Left lung (tissue), 10 donors: ENCODE data around the gene ST6GALNAC6. TPM values are rescaled to one million over a fixed set of nuclear protein-coding genes. Genes with fewer than 3 reads are reported as not detected.
A peak's percentile ranks its signal among the peaks of the same experiment; 100 is the strongest.

Source experiments
- ATAC-seq: fragments of 200-7000 bp; cut with Tn5 transposase; one replicate; pipeline ENCODE4 v1.9.1; 2020; ENCODE audit warnings: moderate library complexity
- DNase-seq, 4 donors: peaks; one replicate each; pipeline ENCODE4 v3.0.0-alpha.2; 2013 to 2020
- H3K27ac ChIP-seq, 2 donors: fragments of 200-600 bp; sonication (generic) in 1 of 2; one replicate each; pipeline versions ENCODE4 v1.5.0 to v1.8.0; 2020 to 2021
- H3K27me3 ChIP-seq, 2 donors: fragments of 200-600 bp; sonication (generic) in 1 of 2; one replicate each; pipeline versions ENCODE4 v1.5.0 to v1.8.0; 2020 to 2021
- H3K36me3 ChIP-seq, 2 donors: fragments of 200-600 bp; sonication (generic) in 1 of 2; one replicate each; pipeline versions ENCODE4 v1.5.0 to v1.8.0; 2020 to 2021
- H3K4me1 ChIP-seq, 2 donors: fragments of 200-600 bp; one replicate each; pipeline ENCODE4 v1.8.0; 2021
- H3K4me3 ChIP-seq, 2 donors: fragments of 200-600 bp; sonication (generic) in 1 of 2; one replicate each; pipeline versions ENCODE4 v1.5.0 to v1.8.0; 2020 to 2021; ENCODE audit warnings: mild to moderate bottlenecking in 1 of 2
- H3K9me3 ChIP-seq, 2 donors: fragments of 200-600 bp; sonication (generic) in 1 of 2; one replicate each; pipeline versions ENCODE4 v1.5.0 to v1.8.0; 2020 to 2021
- intact Hi-C, 2 donors: fragments of 100-400 bp; cut with DNase I; formaldehyde crosslinking; loops; one replicate each; pipeline versions ENCODE4 v1.11.2 to v1.14.2; 2022
- polyA plus RNA-seq, 6 donors: library from polyadenylated mRNA; unstranded; fragments of 120-200 nt; gene quantifications; one replicate each; pipeline ENCODE4 v1.2.1, GENCODE V29; 2013; ENCODE audit not compliant: insufficient read length in 6 of 6
- total RNA-seq, 2 donors: library from RNA; stranded (reverse); fragmentation: NEBNext Ultra II Directional; extraction: Animal tissue kit (Norgen Biotek cat#: 25700); gene quantifications; one replicate each; pipeline ENCODE4 v1.2.1, GENCODE V29; 2021
- TF ChIP-seq, protein P1 (sequence below), 2 donors: fragments of 200-600 bp; sonication (generic) in 1 of 2; IDR thresholded peaks; one replicate each; pipeline versions ENCODE4 v1.5.0 to v1.8.0; 2021; ENCODE audit warnings: antibody characterized with exemption in 2 of 2
- donor health status: DM: no; HTN: yes; CAD: no.
- donor health status: DM: no; HTN: no; CAD: no.

The ST6GALNAC6 gene
- total and polyA plus RNA-seq, 8 donors = 43.5 to 57.0 (median 48.6) TPM

DNA sequence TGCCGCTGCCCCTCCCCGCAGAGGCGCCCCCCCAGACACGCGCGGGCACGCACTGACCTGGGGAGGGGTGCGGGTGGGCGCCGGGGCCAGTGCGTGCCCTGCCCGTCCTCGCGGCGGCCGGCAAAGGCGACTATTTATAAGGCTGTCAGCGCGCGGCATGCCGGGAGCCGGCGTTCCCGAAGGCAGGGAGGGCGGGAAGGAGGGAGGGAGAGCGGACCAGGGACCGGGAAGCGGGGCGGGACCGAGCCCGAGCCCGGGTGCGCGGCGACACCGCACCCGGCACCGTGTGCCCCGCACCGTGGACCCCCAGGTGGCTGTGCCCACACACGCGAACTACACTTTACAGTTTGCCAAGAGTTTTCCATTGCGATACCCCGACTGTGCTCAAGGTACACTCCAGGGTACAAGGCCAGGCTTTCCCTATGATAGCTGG lies 21.8 kb downstream of the ST6GALNAC6 start, which contains the start of gene AK1:
Gene AK1, minus strand, starts transcription at position 110 of the 433 bp plus-strand sequence. CDS start 3,058 bp downstream, outside the sequence.
- peak within 1 kb of the TSS; percentile 70 to 75 for H3K27ac ChIP-seq
- intact Hi-C loops = loop anchor here in 1 of 2 donors (10.0 kb wide), 1 partner anchor 83 kb away; no protein-coding TSS in a partner anchor

DNA sequence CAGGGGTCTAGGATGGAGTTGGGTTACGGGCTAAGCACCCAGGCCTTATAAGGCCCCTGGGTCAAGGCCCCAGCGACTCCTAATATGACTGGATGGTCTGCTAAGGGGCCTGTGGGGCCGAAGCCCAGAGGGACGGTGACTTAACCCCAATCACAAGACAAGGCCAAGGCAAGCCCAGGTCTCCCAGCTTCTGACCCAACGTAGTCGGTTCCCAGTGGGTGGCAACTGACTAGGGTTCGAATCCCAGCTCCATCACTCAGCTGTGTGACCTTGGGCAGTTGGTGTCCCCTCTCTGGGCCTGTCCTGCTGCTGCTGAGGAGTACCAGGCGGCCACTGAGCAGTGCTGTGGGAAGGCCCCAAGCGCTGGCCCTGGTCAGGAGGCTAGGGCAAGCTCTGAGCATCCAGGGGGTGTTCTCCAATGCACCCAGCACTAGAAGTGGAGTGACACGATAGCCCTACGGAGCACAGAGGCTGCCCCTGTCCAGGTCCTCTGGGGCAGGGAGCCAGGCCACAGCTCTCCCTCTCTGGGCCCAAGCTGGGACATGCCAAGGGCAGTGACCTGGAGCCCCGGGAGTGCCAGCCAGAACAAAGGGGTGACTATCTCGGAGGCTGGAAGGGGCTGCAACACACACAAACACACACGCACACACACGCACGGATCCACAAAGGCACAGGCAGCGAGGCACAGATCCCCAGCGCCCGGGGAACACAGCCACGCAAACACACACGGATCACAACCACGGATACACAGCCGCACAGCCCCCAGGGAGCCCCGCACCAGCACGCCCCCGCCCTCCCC lies 22.4 kb downstream of the ST6GALNAC6 start:
- intact Hi-C loops = loop anchor here in 1 of 2 donors (10.0 kb wide), 1 partner anchor 82 kb away; no protein-coding TSS in a partner anchor
- H3K27me3 ChIP-seq = peaks cover 0 to 13% of the 10 kb centered on the region in 2 donors
- H3K36me3 ChIP-seq = peaks cover 0 to 14% of the 10 kb centered on the region in 2 donors
- TF ChIP-seq, protein P1, sequence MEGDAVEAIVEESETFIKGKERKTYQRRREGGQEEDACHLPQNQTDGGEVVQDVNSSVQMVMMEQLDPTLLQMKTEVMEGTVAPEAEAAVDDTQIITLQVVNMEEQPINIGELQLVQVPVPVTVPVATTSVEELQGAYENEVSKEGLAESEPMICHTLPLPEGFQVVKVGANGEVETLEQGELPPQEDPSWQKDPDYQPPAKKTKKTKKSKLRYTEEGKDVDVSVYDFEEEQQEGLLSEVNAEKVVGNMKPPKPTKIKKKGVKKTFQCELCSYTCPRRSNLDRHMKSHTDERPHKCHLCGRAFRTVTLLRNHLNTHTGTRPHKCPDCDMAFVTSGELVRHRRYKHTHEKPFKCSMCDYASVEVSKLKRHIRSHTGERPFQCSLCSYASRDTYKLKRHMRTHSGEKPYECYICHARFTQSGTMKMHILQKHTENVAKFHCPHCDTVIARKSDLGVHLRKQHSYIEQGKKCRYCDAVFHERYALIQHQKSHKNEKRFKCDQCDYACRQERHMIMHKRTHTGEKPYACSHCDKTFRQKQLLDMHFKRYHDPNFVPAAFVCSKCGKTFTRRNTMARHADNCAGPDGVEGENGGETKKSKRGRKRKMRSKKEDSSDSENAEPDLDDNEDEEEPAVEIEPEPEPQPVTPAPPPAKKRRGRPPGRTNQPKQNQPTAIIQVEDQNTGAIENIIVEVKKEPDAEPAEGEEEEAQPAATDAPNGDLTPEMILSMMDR (IDR thresholded peaks at IDR 0.05) = no peak
- H3K4me1 ChIP-seq = peaks cover 27 to 56% of the 10 kb centered on the region in 2 donors
- no peak for DNase-seq
- H3K27ac ChIP-seq = peak overlapping the region; percentile 70 to 75
- ATAC-seq = peak; percentile 20
- no peaks in the 10 kb centered on the region for H3K9me3 ChIP-seq
- H3K4me3 ChIP-seq = peak overlapping the region; percentile 40 to 46

More for the DNA sequence above, 21.8 kb downstream of the ST6GALNAC6 start, which contains the start of gene AK1:
- Histone ChIP-seq H3K4me1 (peaks cover 27 to 58% of the 10 kb centered on the region in 2 donors), H3K9me3 (no peaks in the 10 kb centered on the region), H3K27me3 (peaks cover 0 to 13% of the 10 kb centered on the region in 2 donors), H3K36me3 (peaks cover 0 to 8% of the 10 kb centered on the region in 2 donors), H3K4me3 (peak within 1 kb of the TSS; percentile 40 to 46)
- peak; percentile 63 to 93 (median 80) for DNase-seq
- TF ChIP-seq, protein P1 (IDR thresholded peaks at IDR 0.05) = no peak
- ATAC-seq = peak; percentile 66

DNA sequence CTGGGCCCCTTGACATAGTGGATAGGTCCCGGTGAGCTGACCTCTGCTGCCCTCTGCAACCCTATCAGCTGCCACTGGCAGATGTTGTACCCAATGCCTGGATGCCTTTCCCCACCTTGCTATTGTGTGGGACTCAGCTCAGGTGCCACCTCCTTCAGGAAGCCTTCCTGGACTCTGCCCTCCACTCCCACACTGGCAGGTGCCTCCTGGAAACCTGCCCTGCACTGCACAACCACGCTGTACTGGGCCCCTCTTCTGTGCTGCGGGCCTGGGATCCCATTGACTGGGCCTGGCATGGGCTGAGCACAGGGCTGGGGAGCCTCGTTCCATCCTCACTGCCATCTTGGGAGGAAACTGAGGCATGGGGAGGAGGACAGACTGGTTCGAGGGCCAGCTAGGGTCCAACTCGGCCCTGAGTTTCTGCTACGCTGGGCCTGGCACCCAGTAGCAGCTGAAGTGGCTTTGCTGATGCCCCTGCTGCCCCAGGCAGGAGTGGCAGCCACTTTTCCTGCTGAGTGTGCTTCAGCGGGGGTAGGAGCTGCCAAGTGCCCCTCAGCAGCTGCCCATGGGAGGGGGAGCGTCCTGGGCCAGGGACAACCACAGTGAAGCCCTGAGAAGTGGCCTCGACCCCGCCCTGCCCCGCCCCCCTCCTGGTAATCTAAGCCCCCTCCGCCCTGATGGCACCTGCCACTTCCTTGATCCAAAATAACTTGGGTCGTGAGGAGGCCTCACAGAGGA lies 23.2 kb downstream of the ST6GALNAC6 start:
- Histone ChIP-seq H3K4me1 (peaks cover 27 to 56% of the 10 kb centered on the region in 2 donors), H3K4me3 (peak overlapping the region; percentile 7 to 46), H3K27me3 (peaks cover 0 to 13% of the 10 kb centered on the region in 2 donors), H3K36me3 (peaks cover 0 to 21% of the 10 kb centered on the region in 2 donors), H3K27ac (peak overlapping the region; percentile 70 to 75), H3K9me3 (no peaks in the 10 kb centered on the region)
- intact Hi-C loops = loop anchor here in 1 of 2 donors (10.0 kb wide), 1 partner anchor 81 kb away; no protein-coding TSS in a partner anchor
- peak; percentile 61 for ATAC-seq
- DNase-seq = peak in 2 of 4 donors; percentile 45 to 85
- TF ChIP-seq, protein P1 (IDR thresholded peaks at IDR 0.05) = no peak

DNA sequence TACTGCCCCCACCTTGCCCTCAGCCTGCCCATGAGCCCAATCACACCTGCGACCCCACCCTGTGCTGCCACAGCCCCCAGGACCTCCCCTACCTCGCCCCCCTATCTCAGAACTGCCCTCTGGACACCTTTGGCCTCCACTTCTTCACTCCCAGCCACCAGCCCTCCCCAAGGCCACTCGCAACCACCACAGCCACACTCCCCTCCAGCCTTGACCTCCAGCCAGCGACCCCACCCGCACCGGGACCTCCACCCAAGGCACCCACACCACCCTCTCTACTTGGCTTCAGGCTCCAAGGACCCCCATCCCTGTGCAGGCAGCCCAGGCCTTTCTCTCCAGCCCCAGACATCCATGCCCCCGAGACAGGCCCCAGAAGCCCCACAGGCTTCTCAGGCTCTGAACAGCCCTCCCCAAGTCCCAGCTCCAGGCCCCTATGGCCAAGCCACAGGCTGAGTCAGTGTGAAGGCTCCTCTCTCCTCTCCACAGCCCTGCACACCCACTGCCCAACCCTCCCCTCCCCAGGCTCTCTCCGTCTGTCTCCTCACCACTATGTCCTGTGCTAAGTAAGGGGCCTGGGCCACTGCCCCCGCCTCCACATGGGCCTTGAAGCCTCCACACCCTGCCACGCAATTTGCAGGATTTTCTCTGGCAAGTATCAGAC lies 24.0 kb downstream of the ST6GALNAC6 start:
- DNase-seq (no peak), ATAC-seq (peak; percentile 30)
- peaks cover 0 to 13% of the 10 kb centered on the region in 2 donors for H3K27me3 ChIP-seq
- peak overlapping the region; percentile 70 to 72 for H3K27ac ChIP-seq
- TF ChIP-seq, protein P1 (IDR thresholded peaks at IDR 0.05) = no peak
- H3K36me3 ChIP-seq = peaks cover 0 to 29% of the 10 kb centered on the region in 2 donors
- intact Hi-C loops = loop anchor here in 1 of 2 donors (10.0 kb wide), 1 partner anchor 81 kb away; no protein-coding TSS in a partner anchor
- peaks cover 27 to 56% of the 10 kb centered on the region in 2 donors for H3K4me1 ChIP-seq
- H3K4me3 ChIP-seq = peak overlapping the region; percentile 7 to 46
- H3K9me3 ChIP-seq = no peaks in the 10 kb centered on the region
